ENCODE data around the gene NPTN.

GRCh38 chr15:73527598-73527997 is 105.6 kb downstream of the NPTN start:
- TF ChIP-seq SRF (CRISPR knock-in tag; IDR thresholded peaks at IDR 0.05) (no peak), MBD1 (CRISPR knock-in tag; IDR thresholded peaks at IDR 0.05) (no peak), MAFG (tag; conservative IDR thresholded peaks at IDR 0.05) (peak; percentile 91), SP1 (CRISPR knock-in tag; IDR thresholded peaks at IDR 0.05) (no peak), ETV6 (IDR thresholded peaks at IDR 0.05; ENCODE audit: borderline replicate concordance in 1 of 2, low read depth in 2 of 2, low read length in 1 of 2) (no peak), ETV6 (CRISPR knock-in tag; IDR thresholded peaks at IDR 0.05; ENCODE audit: borderline replicate concordance) (no peak), CTCF (IDR thresholded peaks at IDR 0.05 in 2 of 3, conservative IDR thresholded peaks at IDR 0.05 in 1 of 3; ENCODE audit: insufficient read depth in 2 of 3, low read depth in 1 of 3, low read length in 3 of 3) (no peak), EZH2 (IDR thresholded peaks at IDR 0.05; ENCODE audit: borderline replicate concordance, low read depth, low read length) (no peak), ARID3B (CRISPR knock-in tag; IDR thresholded peaks at IDR 0.05; ENCODE audit: borderline replicate concordance) (no peak)
